WI38 (cell line): Measurements from ENCODE around the gene PGAM2.

Source experiments
- H3K4me3 ChIP-seq: 2 replicates; pipeline ENCODE4 v1.5.1; 2011; ENCODE audit warnings: low read depth, mild to moderate bottlenecking, control low read depth, low read length
- CTCF ChIP-seq: IDR thresholded peaks from 2 replicates; pipeline ENCODE4 v1.5.1; 2012; ENCODE audit warnings: low read depth, mild to moderate bottlenecking, control low read depth, low read length

PGAM2 gene

DNA sequence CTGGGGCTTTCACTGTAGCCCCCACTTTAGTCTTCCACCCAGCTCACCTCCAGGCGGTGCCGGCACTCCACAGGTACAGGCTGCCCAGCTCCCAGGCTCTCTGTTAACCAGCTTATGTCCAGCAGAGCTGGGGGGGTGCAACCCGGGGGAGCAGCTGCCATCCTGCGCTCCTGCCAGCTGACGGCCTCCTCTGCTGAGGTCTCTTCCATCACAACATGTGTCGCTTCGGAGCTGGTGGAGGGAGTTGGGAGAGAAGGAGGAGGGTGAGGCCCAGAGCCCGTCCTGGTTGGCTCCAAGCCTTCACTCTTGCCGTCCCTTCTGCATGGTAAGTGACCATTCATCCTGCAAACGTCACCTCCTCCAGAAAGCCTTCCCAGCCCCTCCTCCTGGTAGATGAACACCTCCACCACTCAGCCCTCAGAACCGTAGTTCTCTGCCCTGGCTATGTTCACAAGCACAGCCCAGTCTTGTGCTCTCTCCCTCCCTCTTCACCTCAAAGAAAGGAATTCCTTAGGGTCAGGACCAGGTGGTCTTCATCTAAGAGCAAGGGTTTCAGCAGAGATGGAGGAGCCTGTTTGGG lies 15.4 kb upstream of the PGAM2 start:
- H3K4me3 ChIP-seq: no peak overlapping the region
- no peak for TF ChIP-seq CTCF

DNA sequence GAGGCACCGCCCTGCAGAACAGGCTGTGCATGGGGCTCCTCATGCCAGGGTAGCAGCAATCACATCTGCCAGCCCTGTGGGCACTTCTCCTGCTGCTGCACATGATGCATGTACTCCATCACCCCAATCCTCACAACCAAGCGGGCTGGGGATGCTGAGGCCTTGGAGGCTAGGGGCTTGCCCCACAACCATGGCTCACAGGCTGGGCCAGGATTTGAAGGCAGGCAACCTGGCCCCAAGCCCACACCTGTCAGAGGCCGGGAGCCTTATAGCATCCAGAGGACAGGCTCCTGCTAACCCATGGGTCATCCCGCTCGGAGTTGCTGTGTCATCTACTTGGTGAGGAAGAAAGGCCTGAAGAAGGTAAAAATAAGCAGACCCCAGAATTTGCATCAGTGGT lies 14.8 kb upstream of the PGAM2 start:
- no peak overlapping the region for H3K4me3 ChIP-seq
- no peak for TF ChIP-seq CTCF

DNA sequence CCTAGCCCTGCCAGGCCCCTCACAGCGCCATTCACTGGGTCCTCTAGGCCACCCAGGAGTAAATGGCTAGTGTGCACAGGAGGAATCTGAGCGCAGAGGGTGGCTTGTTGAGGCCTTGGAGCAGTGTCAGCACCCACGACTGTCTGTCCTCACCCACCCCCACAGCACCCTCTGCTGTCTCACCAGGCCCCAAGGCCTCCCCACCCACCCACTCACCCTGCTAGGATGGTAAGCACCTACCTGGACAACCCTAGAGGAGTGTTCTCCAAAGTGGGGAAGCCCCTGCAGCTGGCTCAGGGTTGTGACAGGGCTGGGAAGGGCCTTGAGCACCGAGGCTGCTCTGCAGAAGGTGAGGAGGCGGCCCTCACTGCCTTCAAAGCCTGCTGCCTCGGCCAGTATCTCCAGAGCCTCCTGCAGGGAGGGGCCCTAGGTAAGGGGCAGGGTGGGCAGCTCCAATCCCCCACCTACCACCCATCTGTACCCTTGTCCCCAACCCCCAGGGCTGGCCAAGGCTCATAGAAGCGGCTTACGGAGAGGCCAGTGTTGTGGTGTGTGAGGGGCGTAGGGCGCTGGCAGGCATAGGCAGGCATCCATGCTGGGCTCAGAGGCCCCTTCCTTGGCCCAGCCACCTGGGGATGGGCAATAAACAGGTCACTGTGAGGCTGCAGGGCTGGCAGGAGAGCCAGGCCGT lies 14.1 kb upstream of the PGAM2 start:
- no peak for TF ChIP-seq CTCF
- H3K4me3 ChIP-seq: no peak overlapping the region

GRCh38 chr7:44078521-44078920 lies 13.2 kb upstream of the PGAM2 start:
- H3K4me3 ChIP-seq: no peak overlapping the region
- no peak for TF ChIP-seq CTCF

DNA sequence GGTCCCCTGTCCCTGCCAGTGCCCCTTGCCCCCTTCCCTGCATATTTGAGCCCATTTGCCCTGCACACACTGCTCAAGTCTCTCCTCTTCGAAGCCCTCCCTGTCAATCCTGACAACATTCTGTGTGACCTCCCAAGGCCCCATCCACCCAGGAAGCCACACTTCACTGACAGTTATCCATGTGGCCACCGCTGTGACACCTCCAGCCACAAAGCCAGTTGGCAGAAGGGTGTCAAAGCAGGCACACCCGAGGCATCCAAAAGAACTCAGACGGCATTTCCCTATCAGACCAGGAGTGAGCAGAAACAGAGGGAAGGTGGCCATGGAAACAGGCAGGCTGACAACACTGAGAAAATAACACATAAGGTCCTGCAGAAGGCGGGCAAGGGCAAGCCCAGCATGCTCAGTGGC lies 12.3 kb upstream of the PGAM2 start:
- H3K4me3 ChIP-seq: no peak overlapping the region
- TF ChIP-seq CTCF: no peak

- no peak overlapping the region for H3K4me3 ChIP-seq
- TF ChIP-seq CTCF: no peak
Observed at GRCh38 chr7:44077061-44077460, 11.7 kb upstream of the PGAM2 start.

GRCh38 chr7:44076101-44076895 lies 10.9 kb upstream of the PGAM2 start:
- H3K4me3 ChIP-seq: no peak overlapping the region
- no peak for TF ChIP-seq CTCF
